ENCODE data around the gene ERCC6L.
A peak's percentile ranks its signal among the peaks of the same experiment; 100 is the strongest.

Gene ERCC6L

GRCh38 chrX:72238721-72239475, at the start of gene ERCC6L:
Gene ERCC6L, minus strand, starts transcription at chrX:72239027. Its CDS starts 116 bp downstream, at chrX:72238911.
- peak within 1 kb of the TSS; percentile 76 for H3K4me3 ChIP-seq (ENCODE audit: low read depth, low read length)
- TF ChIP-seq CTCF (IDR thresholded peaks at IDR 0.05; ENCODE audit: control insufficient read depth, extremely low read depth, insufficient read depth), result no peak
- peak; percentile 55 for DNase-seq (ENCODE audit: low read depth)

GRCh38 chrX:72282302-72282701, 43.5 kb upstream of the ERCC6L start:
- TF ChIP-seq CTCF (IDR thresholded peaks at IDR 0.05; ENCODE audit: control insufficient read depth, extremely low read depth, insufficient read depth), result no peak
- H3K4me3 ChIP-seq (ENCODE audit: low read depth, low read length), result no peak overlapping the region
- DNase-seq (ENCODE audit: low read depth), result no peak

GRCh38 chrX:72280321-72280845, 41.6 kb upstream of the ERCC6L start:
- no peak for TF ChIP-seq CTCF (IDR thresholded peaks at IDR 0.05; ENCODE audit: control insufficient read depth, extremely low read depth, insufficient read depth)
- no peak overlapping the region for H3K4me3 ChIP-seq (ENCODE audit: low read depth, low read length)
- DNase-seq (ENCODE audit: low read depth), result no peak

- TF ChIP-seq CTCF (IDR thresholded peaks at IDR 0.05; ENCODE audit: control insufficient read depth, extremely low read depth, insufficient read depth), result no peak
- peak overlapping the region; percentile 85 for H3K4me3 ChIP-seq (ENCODE audit: low read depth, low read length)
- no peak for DNase-seq (ENCODE audit: low read depth)
Observed at GRCh38 chrX:72276478-72276953, 37.7 kb upstream of the ERCC6L start.

GRCh38 chrX:72274526-72274925, 35.7 kb upstream of the ERCC6L start:
- no peak overlapping the region for H3K4me3 ChIP-seq (ENCODE audit: low read depth, low read length)
- no peak for TF ChIP-seq CTCF (IDR thresholded peaks at IDR 0.05; ENCODE audit: control insufficient read depth, extremely low read depth, insufficient read depth)
- DNase-seq (ENCODE audit: low read depth), result no peak

GRCh38 chrX:72273718-72274117, 34.9 kb upstream of the ERCC6L start:
- no peak for TF ChIP-seq CTCF (IDR thresholded peaks at IDR 0.05; ENCODE audit: control insufficient read depth, extremely low read depth, insufficient read depth)
- H3K4me3 ChIP-seq (ENCODE audit: low read depth, low read length), result no peak overlapping the region
- no peak for DNase-seq (ENCODE audit: low read depth)

All from LNCaP clone FGC (cell line).